Effector memory CD8-positive, alpha-beta T cell (primary cell): ENCODE measurements around the gene HIPK3.
"Not testable (repeated sequence)": the region's sequence is repeated elsewhere in the genome, so short reads cannot be mapped to it uniquely, and the experiment has no call there.

Experiments
- ATAC-seq: fragments of 150-1000 bp; cut with Tn5 transposase; replicated peaks from 2 replicates; pipeline ENCODE4 v1.10.0; 2021; ENCODE audit warnings: mild to moderate bottlenecking, moderate library complexity
- DNase-seq, 3 experiments: peaks; one replicate each; pipeline ENCODE4 v3.0.0; 2021
- H3K27ac Mint-ChIP-seq, 2 donors: one replicate each; pipeline ENCODE4 v1.8.0; 2022; ENCODE audit warnings: mild to moderate bottlenecking in 2 of 2, mixed read lengths in 2 of 2, moderate library complexity in 2 of 2
- H3K27me3 Mint-ChIP-seq, 2 donors: one replicate each; pipeline ENCODE4 v1.8.0; 2022; ENCODE audit warnings: mixed read lengths in 2 of 2
- H3K36me3 Mint-ChIP-seq: one replicate; pipeline ENCODE4 v1.8.0; 2022; ENCODE audit warnings: mild to moderate bottlenecking, moderate library complexity, mixed read lengths; ENCODE audit not compliant: insufficient read depth
- H3K4me1 Mint-ChIP-seq, 2 donors: one replicate each; pipeline ENCODE4 v1.8.0; 2022; ENCODE audit warnings: low read depth in 2 of 2, mixed read lengths in 2 of 2
- H3K4me3 Mint-ChIP-seq, 2 donors: one replicate each; pipeline ENCODE4 v1.8.0; 2022; ENCODE audit warnings: mild to moderate bottlenecking in 2 of 2, mixed read lengths in 2 of 2, moderate library complexity in 2 of 2
- H3K9me3 Mint-ChIP-seq, 2 donors: one replicate each; pipeline ENCODE4 v1.8.0; 2022; ENCODE audit warnings: mixed read lengths in 2 of 2

HIPK3 gene

DNA sequence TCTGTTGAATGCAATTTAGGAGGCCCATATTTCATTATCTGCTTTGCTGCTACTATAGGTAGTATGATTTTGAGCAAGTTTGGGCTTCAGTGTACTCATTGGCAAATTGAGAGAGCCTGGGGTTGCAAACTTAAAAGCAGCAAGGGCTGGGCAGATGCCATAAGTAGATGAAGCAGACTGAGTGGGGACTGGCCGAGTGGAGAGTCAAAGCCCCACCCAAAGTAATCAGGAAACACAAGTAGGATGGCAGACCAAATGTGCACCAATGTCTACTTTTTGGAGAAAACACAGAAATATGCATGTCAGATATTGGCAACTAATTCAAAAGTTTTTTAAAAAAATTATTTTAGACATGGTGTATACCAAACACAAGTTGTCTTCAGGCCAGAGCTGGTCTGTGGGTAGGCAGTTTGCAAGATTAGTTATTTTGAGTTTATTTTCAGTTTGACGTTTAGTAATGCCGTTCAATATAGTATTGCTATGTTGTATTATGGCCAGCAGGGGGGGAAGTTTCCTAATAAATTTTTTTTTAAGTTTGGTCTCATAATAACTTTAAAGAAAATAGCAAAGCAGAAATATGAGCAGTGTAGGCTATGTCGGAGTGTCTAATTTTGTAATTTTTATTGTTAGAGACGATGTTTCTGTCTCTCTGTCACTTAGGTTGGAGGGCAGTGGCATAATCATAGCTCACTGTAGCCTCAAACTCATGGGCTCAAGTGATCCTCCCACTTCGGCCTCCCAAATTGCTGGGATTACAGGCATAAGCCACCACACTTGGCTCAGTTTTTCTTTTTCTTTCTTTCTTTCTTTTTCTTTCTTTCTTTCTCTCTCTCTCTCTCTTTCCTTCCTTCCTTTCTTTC, 105.1 kb downstream of the HIPK3 start:
- DNase-seq (peak in 2 of 3 experiments; percentile 24 to 27), ATAC-seq (peak; percentile 71)
- Mint-ChIP-seq H3K27me3 (peaks cover 0 to 5% of the 10 kb centered on the region in 2 donors), H3K36me3 (no peaks in the 10 kb centered on the region), H3K27ac (peak overlapping the region in 1 of 2 donors; percentile 56), H3K4me1 (peaks cover 0 to 2% of the 10 kb centered on the region in 2 donors), H3K9me3 (no peaks in the 10 kb centered on the region), H3K4me3 (no peak overlapping the region)

GRCh38 chr11:33366918-33367317, 109.7 kb downstream of the HIPK3 start:
- Mint-ChIP-seq H3K4me1 (peaks cover 0 to 2% of the 10 kb centered on the region in 2 donors), H3K4me3 (no peak overlapping the region), H3K27ac (no peak overlapping the region), H3K27me3 (peaks cover 20 to 23% of the 10 kb centered on the region in 2 donors), H3K9me3 (no peaks in the 10 kb centered on the region), H3K36me3 (no peaks in the 10 kb centered on the region)
- ATAC-seq (no peak), DNase-seq (no peak)

GRCh38 chr11:33368475-33368874, 111.3 kb downstream of the HIPK3 start:
- DNase-seq, H3K27ac Mint-ChIP-seq, H3K4me3 Mint-ChIP-seq, H3K9me3 Mint-ChIP-seq, ATAC-seq, H3K4me1 Mint-ChIP-seq, H3K36me3 Mint-ChIP-seq: not testable (repeated sequence)
- H3K27me3 Mint-ChIP-seq = peaks cover 27 to 35% of the 10 kb centered on the region in 2 donors

DNA sequence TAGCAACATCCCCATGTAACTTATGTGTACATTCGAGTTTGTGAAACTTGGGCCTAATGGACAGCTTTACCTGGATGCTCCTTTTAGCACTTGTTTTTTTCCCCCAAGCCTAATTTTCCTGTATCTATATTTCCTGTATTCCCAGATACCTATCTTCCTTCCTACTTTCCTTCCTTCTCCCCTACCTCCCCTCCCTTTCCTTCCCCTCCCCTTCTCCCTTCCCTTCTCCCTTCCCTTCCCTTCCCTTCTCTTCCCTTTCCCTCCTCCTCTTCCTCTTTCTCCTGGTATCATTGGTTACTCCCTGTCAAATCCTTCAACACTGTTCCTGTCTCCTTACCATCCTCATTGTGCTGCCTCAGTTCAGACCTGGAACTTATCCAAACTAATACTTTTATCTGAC, 111.8 kb downstream of the HIPK3 start:
- Mint-ChIP-seq H3K36me3 (no peaks in the 10 kb centered on the region), H3K4me3 (no peak overlapping the region), H3K27ac (no peak overlapping the region), H3K9me3 (no peaks in the 10 kb centered on the region), H3K4me1 (no peaks in the 10 kb centered on the region), H3K27me3 (peaks cover 32 to 39% of the 10 kb centered on the region in 2 donors)
- no peak for ATAC-seq
- DNase-seq = no peak

GRCh38 chr11:33373636-33374035, 116.5 kb downstream of the HIPK3 start:
- ATAC-seq (no peak), DNase-seq (no peak)
- no peaks in the 10 kb centered on the region for H3K4me1 Mint-ChIP-seq
- no peaks in the 10 kb centered on the region for H3K36me3 Mint-ChIP-seq
- H3K27ac Mint-ChIP-seq = no peak overlapping the region
- peaks cover 44 to 66% of the 10 kb centered on the region in 2 donors for H3K27me3 Mint-ChIP-seq
- no peaks in the 10 kb centered on the region for H3K9me3 Mint-ChIP-seq
- H3K4me3 Mint-ChIP-seq = no peak overlapping the region

DNA sequence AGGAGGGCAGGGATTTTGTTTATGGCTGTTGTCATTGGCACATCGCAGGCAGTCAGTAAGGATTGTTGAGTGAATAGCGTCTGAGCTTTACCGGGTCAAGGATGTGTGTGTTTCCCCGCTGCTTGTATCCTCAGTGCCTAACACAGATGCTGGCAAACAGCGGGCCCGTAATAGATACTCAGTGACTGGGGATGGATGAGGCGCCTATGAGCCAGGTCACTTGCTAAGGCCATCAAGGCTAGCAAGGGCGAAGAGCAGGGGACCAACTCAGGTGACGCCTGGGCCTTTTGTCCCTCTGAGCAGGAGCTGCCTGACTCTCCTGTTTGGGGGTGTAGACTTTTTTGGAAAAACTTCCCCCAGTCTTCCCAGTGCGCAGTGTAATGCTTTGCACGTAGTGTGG, 118.1 kb downstream of the HIPK3 start:
- peak overlapping the region; percentile 46 to 47 for H3K4me3 Mint-ChIP-seq
- no peaks in the 10 kb centered on the region for H3K36me3 Mint-ChIP-seq
- H3K27ac Mint-ChIP-seq = no peak overlapping the region

GRCh38 chr11:33375688-33376311, 118.6 kb downstream of the HIPK3 start, which contains the start of gene KIAA1549L:
Gene KIAA1549L (plus strand): TSS chr11:33376108.
- DNase-seq (no peak), ATAC-seq (no peak)
- H3K9me3 Mint-ChIP-seq = no peaks in the 10 kb centered on the region
- peak within 1 kb of the TSS; percentile 46 to 47 for H3K4me3 Mint-ChIP-seq
- no peak within 1 kb of the TSS for H3K27ac Mint-ChIP-seq
- H3K4me1 Mint-ChIP-seq = no peaks in the 10 kb centered on the region
- peaks cover 29 to 55% of the 10 kb centered on the region in 2 donors for H3K27me3 Mint-ChIP-seq
- H3K36me3 Mint-ChIP-seq = no peaks in the 10 kb centered on the region

More for the DNA sequence above, 118.1 kb downstream of the HIPK3 start:
- Mint-ChIP-seq H3K27me3 (peaks cover 30 to 57% of the 10 kb centered on the region in 2 donors), H3K9me3 (no peaks in the 10 kb centered on the region), H3K4me1 (no peaks in the 10 kb centered on the region)
- ATAC-seq (no peak), DNase-seq (no peak)

DNA sequence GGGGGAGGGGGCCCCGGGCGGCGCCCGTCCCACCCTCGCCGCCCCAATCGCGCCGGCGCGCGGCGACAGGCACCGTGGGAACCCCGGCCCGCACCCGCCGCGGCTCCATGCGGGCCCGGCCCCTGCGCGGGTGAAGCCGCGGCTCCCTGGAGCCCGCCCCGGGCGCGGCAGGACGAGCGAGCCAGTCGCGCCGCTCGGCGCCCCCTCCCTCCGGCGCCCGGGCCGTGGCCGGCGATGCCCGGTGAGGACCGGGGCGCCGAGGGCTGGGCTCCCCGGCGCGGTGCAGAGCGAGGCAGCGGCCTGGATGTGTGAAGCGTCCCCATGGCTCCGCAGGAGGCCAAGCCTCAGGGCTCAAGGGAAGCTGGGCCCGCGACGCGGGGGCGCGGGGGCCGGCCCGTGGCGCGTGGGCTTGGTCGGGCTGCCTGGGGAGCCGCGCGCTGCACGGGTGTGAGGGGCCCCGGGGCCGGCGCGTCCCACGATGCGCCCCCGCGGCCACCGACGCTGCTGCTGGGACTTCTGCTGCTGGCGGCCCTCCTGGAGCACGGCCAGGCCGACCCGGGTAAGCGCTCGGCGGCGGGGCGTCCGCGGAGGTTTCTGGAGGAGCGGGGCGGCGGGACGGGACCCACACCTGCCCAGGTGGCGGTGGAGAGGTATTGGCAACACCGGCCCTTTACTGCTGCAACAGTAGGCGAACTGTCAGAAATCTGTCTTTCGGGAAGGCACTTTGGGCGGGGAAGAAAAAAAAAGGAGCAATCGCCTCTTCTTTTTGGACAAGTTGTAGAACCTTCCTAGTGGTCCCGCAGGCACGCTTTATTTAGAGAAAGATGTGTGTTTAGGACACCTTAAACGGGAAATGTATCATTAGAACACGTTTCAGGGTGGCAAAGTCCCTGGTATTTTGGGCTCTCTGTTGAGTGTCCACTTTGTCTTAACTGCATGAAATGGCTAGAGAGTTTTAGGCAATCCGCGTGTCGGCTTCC, 119.4 kb downstream of the HIPK3 start:
- DNase-seq = no peak
- H3K27ac Mint-ChIP-seq = no peak overlapping the region
- no peaks in the 10 kb centered on the region for H3K4me1 Mint-ChIP-seq
- H3K36me3 Mint-ChIP-seq = no peaks in the 10 kb centered on the region
- no peak overlapping the region for H3K4me3 Mint-ChIP-seq
- H3K27me3 Mint-ChIP-seq = peaks cover 29 to 48% of the 10 kb centered on the region in 2 donors
- no peaks in the 10 kb centered on the region for H3K9me3 Mint-ChIP-seq
- no peak for ATAC-seq

DNA sequence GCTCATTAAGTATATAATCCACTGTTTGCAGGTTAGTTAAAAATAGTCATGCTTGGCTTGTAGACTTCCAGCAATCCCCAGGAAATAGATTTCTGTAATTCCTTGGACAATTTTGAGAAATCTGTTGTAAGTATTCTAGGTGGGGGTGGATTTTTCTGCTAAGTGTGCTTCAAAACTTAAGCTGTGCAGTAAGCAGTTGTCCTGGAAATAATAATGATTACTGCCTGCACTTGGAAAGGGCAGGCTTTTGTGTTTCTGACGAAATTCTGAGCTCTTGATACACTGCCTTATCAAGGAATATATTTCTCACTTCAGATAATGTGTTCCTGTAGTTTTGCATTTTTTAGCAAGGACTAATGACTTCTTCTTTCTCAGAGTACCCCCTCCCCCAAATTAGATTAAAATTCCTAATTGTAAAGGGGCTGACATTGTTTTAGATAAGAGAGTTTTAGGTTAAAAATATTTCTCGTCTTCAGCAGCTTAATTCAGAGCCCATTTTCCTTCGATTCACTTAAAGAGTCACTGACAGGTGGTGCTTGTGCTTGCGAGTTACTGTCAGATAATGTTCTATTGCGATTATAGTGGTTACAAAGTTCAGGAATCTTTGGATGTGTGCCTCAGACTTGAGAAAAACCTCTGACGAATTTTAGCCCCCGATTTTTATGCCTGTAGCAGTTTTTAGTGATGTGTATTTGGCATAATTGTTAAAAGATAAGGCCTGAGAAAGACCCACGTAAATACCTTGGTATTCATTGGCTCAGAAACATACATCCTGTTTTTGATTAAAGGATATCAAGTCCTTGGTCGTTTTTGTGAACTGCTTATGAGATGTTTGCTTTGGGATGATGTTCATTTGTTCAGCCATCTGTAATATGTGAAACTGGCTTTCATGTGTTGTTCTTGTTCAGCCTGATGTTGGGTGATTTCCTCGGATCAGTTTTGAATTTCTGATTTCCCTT, 120.5 kb downstream of the HIPK3 start:
- peaks cover 29 to 41% of the 10 kb centered on the region in 2 donors for H3K27me3 Mint-ChIP-seq
- H3K4me3 Mint-ChIP-seq = no peak overlapping the region
- no peak for ATAC-seq
- DNase-seq = no peak
- H3K4me1 Mint-ChIP-seq = no peaks in the 10 kb centered on the region
- no peaks in the 10 kb centered on the region for H3K9me3 Mint-ChIP-seq
- no peak overlapping the region for H3K27ac Mint-ChIP-seq
- no peaks in the 10 kb centered on the region for H3K36me3 Mint-ChIP-seq

DNA sequence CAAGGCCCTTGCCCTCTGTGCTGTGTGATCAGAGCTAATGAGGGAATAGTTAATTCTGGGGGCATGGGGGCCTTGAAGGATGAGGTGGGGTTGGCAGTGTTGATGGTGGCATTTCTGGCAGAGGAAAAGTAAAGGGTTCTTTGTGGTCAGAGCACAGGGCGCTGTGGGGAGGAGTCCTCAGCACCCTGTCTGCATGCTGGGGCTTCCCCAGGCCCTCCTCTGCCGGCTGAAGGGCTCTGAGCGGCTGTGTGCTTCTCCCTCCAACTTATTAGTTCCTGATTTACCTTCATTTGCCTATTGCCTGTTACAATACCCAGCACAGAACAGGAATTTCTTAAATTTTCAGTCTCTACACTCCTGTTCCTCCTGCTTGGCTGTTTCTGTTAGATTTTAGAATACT, 122.8 kb downstream of the HIPK3 start:
- no peaks in the 10 kb centered on the region for H3K36me3 Mint-ChIP-seq
- no peak overlapping the region for H3K27ac Mint-ChIP-seq
- H3K9me3 Mint-ChIP-seq = no peaks in the 10 kb centered on the region
- DNase-seq = no peak
- H3K4me1 Mint-ChIP-seq = no peaks in the 10 kb centered on the region
- no peak overlapping the region for H3K4me3 Mint-ChIP-seq
- ATAC-seq = peak; percentile 48
- H3K27me3 Mint-ChIP-seq = peaks cover 7 to 19% of the 10 kb centered on the region in 2 donors

- no peak overlapping the region for H3K4me3 Mint-ChIP-seq
- no peak for DNase-seq
- no peaks in the 10 kb centered on the region for H3K4me1 Mint-ChIP-seq
- no peaks in the 10 kb centered on the region for H3K36me3 Mint-ChIP-seq
- H3K27ac Mint-ChIP-seq = no peak overlapping the region
- peaks cover 7% of the 10 kb centered on the region in 2 donors for H3K27me3 Mint-ChIP-seq
- H3K9me3 Mint-ChIP-seq = no peaks in the 10 kb centered on the region
- no peak for ATAC-seq
Measured at GRCh38 chr11:33383075-33383919, 126.1 kb downstream of the HIPK3 start.

DNA sequence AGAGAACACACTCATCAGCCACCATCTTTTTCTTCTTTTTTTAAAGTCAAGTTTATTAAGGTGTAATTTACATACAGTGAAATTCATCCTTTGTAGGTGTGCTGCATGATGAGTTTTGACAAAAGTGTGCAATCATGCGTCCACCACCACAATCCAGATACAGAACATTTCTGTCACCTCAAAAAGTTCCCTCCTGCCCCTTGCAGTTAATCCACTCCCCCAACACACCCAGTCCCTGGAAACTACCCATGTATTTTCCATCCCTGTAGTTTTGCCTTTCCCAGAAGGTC, 126.7 kb downstream of the HIPK3 start:
- no peaks in the 10 kb centered on the region for H3K36me3 Mint-ChIP-seq
- no peaks in the 10 kb centered on the region for H3K4me1 Mint-ChIP-seq
- H3K4me3 Mint-ChIP-seq = no peak overlapping the region
- H3K27me3 Mint-ChIP-seq = peaks cover 5 to 7% of the 10 kb centered on the region in 2 donors
- H3K27ac Mint-ChIP-seq = no peak overlapping the region
- DNase-seq = no peak
- ATAC-seq = no peak
- no peaks in the 10 kb centered on the region for H3K9me3 Mint-ChIP-seq
